HCT116 (cell line): Measurements from ENCODE around the gene IFI16. TPM values are rescaled to one million over a fixed set of nuclear protein-coding genes. Genes with fewer than 3 reads are reported as not detected.

Experiments used
- ATAC-seq: fragments of 200-7000 bp; cut with Tn5 transposase; 2 replicates; pipeline ENCODE4 v1.9.1; 2020; ENCODE audit warnings: mild to moderate bottlenecking, moderate library complexity
- BruUV-seq: library from RNA; stranded (reverse); fragments of 400-500 nt; replicated peaks from 2 replicates; lab custom pipeline; 2021; lab: Mats Ljungman, UMichigan
- CTCF ChIA-PET: fragments of 300-600 bp; sonication (Branson Sonifier 250); formaldehyde crosslinking; loops from one replicate; lab custom pipeline; 2021; ENCODE audit warnings: antibody characterized with exemption; lab: Charles Lee
- POLR2A ChIA-PET: fragments of 300-600, 350-600 bp; sonication (Branson Sonifier 250); formaldehyde crosslinking; loops from one replicate; lab custom pipeline; 2021; ENCODE audit warnings: antibody characterized with exemption; lab: Charles Lee
- RAD21 ChIA-PET, 2 experiments: fragments of 300-600 bp; sonication (Branson Sonifier 250); formaldehyde crosslinking; loops; one replicate each; lab custom pipeline; 2023; ENCODE audit warnings: low total read pairs in 2 of 2; ENCODE audit not compliant: uncharacterized antibody in 2 of 2, unreplicated experiment in 2 of 2, low non-redundant PET in 1 of 2; lab: Charles Lee
- DNase-seq: peaks from one replicate; pipeline ENCODE4 v3.0.0-alpha.2; 2010; ENCODE audit warnings: low read depth, low spot score
- H2AFZ ChIP-seq: fragments of 200-600 bp; shearing (Covaris generic), sonication (generic); 2 replicates; pipeline ENCODE4 v1.6.1; 2017; ENCODE audit warnings: low read depth, mixed run types, mixed read lengths, antibody characterized with exemption, low read length; ENCODE audit not compliant: poor library complexity, severe bottlenecking
- H3K27ac ChIP-seq: 2 replicates; pipeline ENCODE4 v1.5.1; 2012; ENCODE audit warnings: low read depth, low read length
- H3K27me3 ChIP-seq: fragments of 200-600 bp; sonication (generic); 2 replicates; pipeline ENCODE4 v1.6.1; 2016; ENCODE audit warnings: mixed run types, low read length, mixed read lengths; ENCODE audit not compliant: insufficient read depth
- H3K36me3 ChIP-seq, 2 experiments: fragments of 200-500 bp in 1 of 2; fragments of 200-600 bp in 1 of 2; sonication (Bioruptor generic) in 1 of 2; sonication (generic) in 1 of 2; 2 replicates each; pipeline versions ENCODE4 v1.5.1 to v1.6.1; 2014 to 2016; ENCODE audit warnings: low read length in 2 of 2, inconsistent platforms in 1 of 2, mixed read lengths in 1 of 2, mixed run types in 1 of 2; ENCODE audit not compliant: insufficient read depth in 2 of 2, control insufficient read depth in 1 of 2
- H3K4me1 ChIP-seq, 2 experiments: fragments of 200-600 bp in 1 of 2; sonication (generic) in 1 of 2; 2 replicates each; pipeline versions ENCODE4 v1.5.1 to v1.6.1; 2012 to 2017; ENCODE audit warnings: low read length in 2 of 2, inconsistent platforms in 1 of 2, mild to moderate bottlenecking in 1 of 2, mixed read lengths in 1 of 2, mixed run types in 1 of 2, moderate library complexity in 1 of 2; ENCODE audit not compliant: insufficient read depth in 2 of 2, control insufficient read depth in 1 of 2
- H3K4me2 ChIP-seq: fragments of 200-600 bp; sonication (generic); 2 replicates; pipeline ENCODE4 v1.6.1; 2017; ENCODE audit warnings: mixed run types, low read length, mixed read lengths
- H3K4me3 ChIP-seq, 2 experiments: fragments of 200-600 bp in 1 of 2; sonication (generic) in 1 of 2; replicated peaks in 1 of 2; 2 replicates each; pipeline ENCODE4 v1.5.1; 2011 to 2016; ENCODE audit warnings: low read length in 2 of 2, control low read depth in 1 of 2, low read depth in 1 of 2, mild to moderate bottlenecking in 1 of 2, mixed read lengths in 1 of 2, mixed run types in 1 of 2
- H3K79me2 ChIP-seq: fragments of 200-600 bp; sonication (generic); 2 replicates; pipeline ENCODE4 v1.6.1; 2017; ENCODE audit warnings: mild to moderate bottlenecking, mixed run types, low read length, moderate library complexity, mixed read lengths; ENCODE audit not compliant: insufficient read depth
- H3K9ac ChIP-seq: fragments of 200-600 bp; sonication (generic); 2 replicates; pipeline ENCODE4 v1.6.1; 2016; ENCODE audit warnings: low read length, mixed read lengths
- H3K9me2 ChIP-seq: fragments of 200-600 bp; sonication (generic), shearing (Covaris generic); 2 replicates; pipeline ENCODE4 v1.6.1; 2017; ENCODE audit warnings: mixed run types, mild to moderate bottlenecking, moderate library complexity; ENCODE audit not compliant: insufficient read depth
- H3K9me3 ChIP-seq, 2 experiments: fragments of 200-500 bp in 1 of 2; fragments of 200-600 bp in 1 of 2; sonication (Bioruptor generic) in 1 of 2; sonication (generic) in 1 of 2; 2 replicates each; pipeline ENCODE4 v1.6.1; 2014 to 2017; ENCODE audit warnings: low read length in 2 of 2, mixed read lengths in 2 of 2, inconsistent platforms in 1 of 2, low read depth in 1 of 2, mild to moderate bottlenecking in 1 of 2, mixed run types in 1 of 2, moderate library complexity in 1 of 2; ENCODE audit not compliant: control insufficient read depth in 1 of 2, insufficient read depth in 1 of 2
- H4K20me1 ChIP-seq: fragments of 200-600 bp; sonication (generic), shearing (Covaris generic); 2 replicates; pipeline ENCODE4 v1.6.1; 2017; ENCODE audit warnings: mixed run types, mild to moderate bottlenecking, moderate library complexity; ENCODE audit not compliant: insufficient read depth
- CBX3 ChIP-seq: IDR thresholded peaks from 2 replicates; pipeline ENCODE4 v1.6.1; 2012; ENCODE audit warnings: low read depth
- CEBPB ChIP-seq: IDR thresholded peaks from 2 replicates; pipeline ENCODE4 v1.6.1; 2012; ENCODE audit warnings: low read depth
- EGR1 ChIP-seq: IDR thresholded peaks from 2 replicates; pipeline ENCODE4 v1.6.1; 2012; ENCODE audit warnings: low read depth
- ELF1 ChIP-seq: IDR thresholded peaks from 2 replicates; pipeline ENCODE4 v1.6.1; 2012; ENCODE audit warnings: low read depth, borderline replicate concordance
- EZH2 ChIP-seq: fragments of 200-600 bp; sonication (generic); IDR thresholded peaks from 2 replicates; pipeline ENCODE4 v1.6.1; 2017; ENCODE audit warnings: antibody characterized with exemption, mixed run types
- EZH2phosphoT487 ChIP-seq: fragments of 200-600 bp; IDR thresholded peaks from 2 replicates; pipeline ENCODE4 v1.6.1; 2018; ENCODE audit warnings: antibody characterized with exemption, borderline replicate concordance
- FOSL1 ChIP-seq: IDR thresholded peaks from 2 replicates; pipeline ENCODE4 v1.6.1; 2012; ENCODE audit warnings: low read depth
- JUND ChIP-seq: IDR thresholded peaks from 2 replicates; pipeline ENCODE4 v1.6.1; 2012
- POLR2A ChIP-seq: IDR thresholded peaks from 2 replicates; pipeline ENCODE4 v1.7.0; 2011; ENCODE audit warnings: borderline replicate concordance; ENCODE audit not compliant: insufficient read depth, insufficient read length; ENCODE audit errors: extremely low read depth
- POLR2AphosphoS5 ChIP-seq: IDR thresholded peaks from 2 replicates; pipeline ENCODE4 v1.6.1; 2011; ENCODE audit warnings: mild to moderate bottlenecking, low read depth, low read length, moderate library complexity
- RAD21 ChIP-seq: IDR thresholded peaks from 2 replicates; pipeline ENCODE4 v1.6.1; 2012; ENCODE audit warnings: low read depth, mild to moderate bottlenecking
- SIN3A ChIP-seq: IDR thresholded peaks from 2 replicates; pipeline ENCODE4 v1.6.1; 2012; ENCODE audit warnings: low read depth
- SP1 ChIP-seq: IDR thresholded peaks from 2 replicates; pipeline ENCODE4 v1.6.1; 2012; ENCODE audit warnings: low read depth
- TCF7L2 ChIP-seq: IDR thresholded peaks from 2 replicates; pipeline ENCODE4 v1.7.0; 2011; ENCODE audit warnings: borderline replicate concordance, inconsistent platforms; ENCODE audit not compliant: insufficient read depth, insufficient read length; ENCODE audit errors: extremely low read depth
- YY1 ChIP-seq: IDR thresholded peaks from 2 replicates; pipeline ENCODE4 v1.6.1; 2011; ENCODE audit warnings: low read length, low read depth, moderate library complexity, mild to moderate bottlenecking; ENCODE audit not compliant: insufficient replicate concordance; ENCODE audit errors: extremely low read depth
- ZFX ChIP-seq: fragments of 450-650 bp; IDR thresholded peaks from 2 replicates; pipeline ENCODE4 v1.6.1; 2017
- intact Hi-C: fragments of 100-400 bp; cut with micrococcal nuclease; formaldehyde crosslinking; loops from 2 replicates; pipeline ENCODE4 v1.10.0; 2022
- total RNA-seq: library from RNA; stranded (reverse); gene quantifications from one replicate; pipeline ENCODE4 v1.2.1, GENCODE V29; 2021; ENCODE audit not compliant: unreplicated experiment
- TF ChIP-seq, protein P1 (sequence below), 3 experiments: fragments of 200-600 bp in 1 of 3; sonication (generic) in 1 of 3; IDR thresholded peaks in 2 of 3; conservative IDR thresholded peaks in 1 of 3; 2 replicates each; pipeline ENCODE4 v1.5.1; 2012 to 2017; ENCODE audit warnings: low read depth in 2 of 3, low read length in 2 of 3, antibody characterized with exemption in 1 of 3, borderline replicate concordance in 1 of 3, control low read depth in 1 of 3, mild to moderate bottlenecking in 1 of 3, mixed read lengths in 1 of 3, mixed run types in 1 of 3, moderate library complexity in 1 of 3; ENCODE audit not compliant: insufficient read depth in 1 of 3
- TF ChIP-seq, protein P2 (sequence below): IDR thresholded peaks from 2 replicates; pipeline ENCODE4 v1.6.1; 2012
- TF ChIP-seq, protein P3 (sequence below): IDR thresholded peaks from 2 replicates; pipeline ENCODE4 v1.6.1; 2012
- TF ChIP-seq, protein P4 (sequence below): IDR thresholded peaks from 2 replicates; pipeline ENCODE4 v1.6.1; 2011; ENCODE audit warnings: mild to moderate bottlenecking, low read length, moderate library complexity; ENCODE audit not compliant: insufficient replicate concordance; ENCODE audit errors: extremely low read depth

The IFI16 gene
- total RNA-seq, 1 experiment from 2014 or later: 1.6 TPM

DNA sequence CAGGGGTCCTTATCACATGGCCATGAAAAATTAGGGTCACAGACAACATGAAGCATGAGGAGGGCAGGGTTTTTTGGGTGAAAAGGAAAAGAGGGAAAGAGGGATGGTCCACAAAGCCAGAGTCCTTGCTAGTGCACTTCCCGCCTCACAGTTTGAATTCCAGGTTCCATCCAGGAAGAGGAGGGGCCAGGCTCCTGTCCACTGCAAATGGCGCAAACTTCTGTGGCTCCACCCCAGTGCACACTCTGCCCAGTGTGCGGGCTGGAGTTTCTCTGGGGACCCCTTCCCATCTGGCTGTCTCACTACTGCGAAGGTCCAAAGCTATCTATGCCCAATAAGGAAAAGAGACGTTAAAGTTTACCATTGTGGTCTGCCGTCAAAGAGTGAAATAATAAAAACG, 49.0 kb downstream of the IFI16 start:
- RAD21 ChIA-PET: no interaction called here
- CTCF ChIA-PET: interaction anchor here (1.0 kb wide), 1 partner anchor 10 kb away, joined by 3 read pairs; no protein-coding TSS in a partner anchor
- intact Hi-C loops: no loop called here
- Histone ChIP-seq H3K36me3 (no peaks in the 10 kb centered on the region), H3K4me1 (no peaks in the 10 kb centered on the region), H3K9me2 (no peaks in the 10 kb centered on the region), H3K9me3 (no peaks in the 10 kb centered on the region), H3K27ac (no peak overlapping the region), H4K20me1 (no peaks in the 10 kb centered on the region), H3K4me3 (no peak overlapping the region), H2AFZ (no peak overlapping the region), H3K27me3 (peaks cover 8% of the 10 kb centered on the region), H3K4me2 (no peak overlapping the region), H3K79me2 (no peaks in the 10 kb centered on the region)
- ATAC-seq: no peak
- no peak for DNase-seq
- POLR2A ChIA-PET: no interaction called here
- TF ChIP-seq POLR2A (no peak), POLR2AphosphoS5 (no peak), YY1 (no peak), SP1 (no peak), EGR1 (no peak), RAD21 (no peak), EZH2phosphoT487 (no peak), CBX3 (no peak), EZH2 (no peak), JUND (no peak), ZFX (no peak), ELF1 (no peak), FOSL1 (no peak), TCF7L2 (no peak), CEBPB (no peak), SIN3A (no peak)
- TF ChIP-seq, protein P1, sequence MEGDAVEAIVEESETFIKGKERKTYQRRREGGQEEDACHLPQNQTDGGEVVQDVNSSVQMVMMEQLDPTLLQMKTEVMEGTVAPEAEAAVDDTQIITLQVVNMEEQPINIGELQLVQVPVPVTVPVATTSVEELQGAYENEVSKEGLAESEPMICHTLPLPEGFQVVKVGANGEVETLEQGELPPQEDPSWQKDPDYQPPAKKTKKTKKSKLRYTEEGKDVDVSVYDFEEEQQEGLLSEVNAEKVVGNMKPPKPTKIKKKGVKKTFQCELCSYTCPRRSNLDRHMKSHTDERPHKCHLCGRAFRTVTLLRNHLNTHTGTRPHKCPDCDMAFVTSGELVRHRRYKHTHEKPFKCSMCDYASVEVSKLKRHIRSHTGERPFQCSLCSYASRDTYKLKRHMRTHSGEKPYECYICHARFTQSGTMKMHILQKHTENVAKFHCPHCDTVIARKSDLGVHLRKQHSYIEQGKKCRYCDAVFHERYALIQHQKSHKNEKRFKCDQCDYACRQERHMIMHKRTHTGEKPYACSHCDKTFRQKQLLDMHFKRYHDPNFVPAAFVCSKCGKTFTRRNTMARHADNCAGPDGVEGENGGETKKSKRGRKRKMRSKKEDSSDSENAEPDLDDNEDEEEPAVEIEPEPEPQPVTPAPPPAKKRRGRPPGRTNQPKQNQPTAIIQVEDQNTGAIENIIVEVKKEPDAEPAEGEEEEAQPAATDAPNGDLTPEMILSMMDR (IDR thresholded peaks at IDR 0.05 in 2 of 3, conservative IDR thresholded peaks at IDR 0.05 in 1 of 3; ENCODE audit: borderline replicate concordance in 1 of 3, insufficient read depth in 1 of 3, low read depth in 2 of 3, low read length in 2 of 3): no peak
- TF ChIP-seq, protein P2, sequence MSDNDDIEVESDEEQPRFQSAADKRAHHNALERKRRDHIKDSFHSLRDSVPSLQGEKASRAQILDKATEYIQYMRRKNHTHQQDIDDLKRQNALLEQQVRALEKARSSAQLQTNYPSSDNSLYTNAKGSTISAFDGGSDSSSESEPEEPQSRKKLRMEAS: no peak
- TF ChIP-seq, protein P3, sequence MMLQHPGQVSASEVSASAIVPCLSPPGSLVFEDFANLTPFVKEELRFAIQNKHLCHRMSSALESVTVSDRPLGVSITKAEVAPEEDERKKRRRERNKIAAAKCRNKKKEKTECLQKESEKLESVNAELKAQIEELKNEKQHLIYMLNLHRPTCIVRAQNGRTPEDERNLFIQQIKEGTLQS: no peak
- TF ChIP-seq, protein P4, sequence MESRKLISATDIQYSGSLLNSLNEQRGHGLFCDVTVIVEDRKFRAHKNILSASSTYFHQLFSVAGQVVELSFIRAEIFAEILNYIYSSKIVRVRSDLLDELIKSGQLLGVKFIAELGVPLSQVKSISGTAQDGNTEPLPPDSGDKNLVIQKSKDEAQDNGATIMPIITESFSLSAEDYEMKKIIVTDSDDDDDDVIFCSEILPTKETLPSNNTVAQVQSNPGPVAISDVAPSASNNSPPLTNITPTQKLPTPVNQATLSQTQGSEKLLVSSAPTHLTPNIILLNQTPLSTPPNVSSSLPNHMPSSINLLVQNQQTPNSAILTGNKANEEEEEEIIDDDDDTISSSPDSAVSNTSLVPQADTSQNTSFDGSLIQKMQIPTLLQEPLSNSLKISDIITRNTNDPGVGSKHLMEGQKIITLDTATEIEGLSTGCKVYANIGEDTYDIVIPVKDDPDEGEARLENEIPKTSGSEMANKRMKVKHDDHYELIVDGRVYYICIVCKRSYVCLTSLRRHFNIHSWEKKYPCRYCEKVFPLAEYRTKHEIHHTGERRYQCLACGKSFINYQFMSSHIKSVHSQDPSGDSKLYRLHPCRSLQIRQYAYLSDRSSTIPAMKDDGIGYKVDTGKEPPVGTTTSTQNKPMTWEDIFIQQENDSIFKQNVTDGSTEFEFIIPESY: no peak
- TF ChIP-seq, all 23 proteins: peak for 0
- H3K9ac ChIP-seq: no peak overlapping the region
- no TSS peak for BruUV-seq
